Uterus (tissue), 4 donors: Measurements from ENCODE around the gene VAMP7. TPM values are rescaled to one million over a fixed set of nuclear protein-coding genes. Genes with fewer than 3 reads are reported as not detected.

Experiments
- DNase-seq, 2 donors: peaks; one replicate each; pipeline ENCODE4 v3.0.0-alpha.2; 2019 to 2020
- H3K27ac ChIP-seq, 2 donors: fragments of 200-600 bp; sonication (generic); 1 replicate in 1 of 2; 2 replicates in 1 of 2; pipeline ENCODE4 v1.5.1; 2016 to 2018
- H3K27me3 ChIP-seq, 2 donors: fragments of 200-600 bp; sonication (generic); one replicate each; pipeline ENCODE4 v1.5.1; 2018 to 2019; ENCODE audit warnings: control low read depth in 1 of 2
- H3K36me3 ChIP-seq, 2 donors: fragments of 200-600 bp; sonication (generic); one replicate each; pipeline ENCODE4 v1.5.1; 2019; ENCODE audit warnings: control low read depth in 1 of 2
- H3K4me1 ChIP-seq, 2 donors: fragments of 200-600 bp; sonication (generic); one replicate each; pipeline ENCODE4 v1.5.1; 2018 to 2019; ENCODE audit warnings: control low read depth in 1 of 2
- H3K4me3 ChIP-seq, 2 donors: fragments of 200-600 bp; sonication (generic); 1 replicate in 1 of 2; 2 replicates in 1 of 2; pipeline ENCODE4 v1.5.1; 2018 to 2019; ENCODE audit warnings: mild to moderate bottlenecking in 1 of 2
- H3K9me3 ChIP-seq, 2 donors: fragments of 200-600 bp; sonication (generic); one replicate each; pipeline ENCODE4 v1.5.1; 2019; ENCODE audit warnings: control low read depth in 1 of 2
- CTCF ChIP-seq, 4 experiments: fragments of 200-600 bp in 2 of 4; fragments of 450-650 bp in 2 of 4; sonication (generic) in 2 of 4; IDR thresholded peaks; one replicate each; pipeline ENCODE4 v1.5.1; 2016 to 2019; ENCODE audit warnings: antibody characterized with exemption in 4 of 4, mild to moderate bottlenecking in 2 of 4, moderate library complexity in 1 of 4
- POLR2A ChIP-seq, 2 donors: fragments of 450-650 bp; IDR thresholded peaks; one replicate each; pipeline ENCODE4 v1.6.1; 2016; ENCODE audit warnings: antibody characterized with exemption in 2 of 2, mild to moderate bottlenecking in 1 of 2, moderate library complexity in 1 of 2
- intact Hi-C: fragments of 100-400 bp; cut with DNase I; formaldehyde crosslinking; loops from one replicate; pipeline ENCODE4 v1.15.1; 2023; ENCODE audit warnings: low total_unique reads
- total RNA-seq, 4 donors: library from RNA; depleted of rRNA in 3 of 4; stranded (reverse); fragments of >200 nt in 3 of 4; gene quantifications; one replicate each; pipeline versions ENCODE4 v1.1.0 to v1.2.4, GENCODE V29; 2014 to 2023
- donor health status: DM: yes; HTN: yes; CAD: no.

VAMP7 gene
- total RNA-seq, 4 donors from 2014 or later = 23.2 to 38.9 (median 34.5) TPM

- no peak for DNase-seq
- H3K9me3 ChIP-seq = no peaks in the 10 kb centered on the region
- H3K4me1 ChIP-seq = no peaks in the 10 kb centered on the region
- TF ChIP-seq POLR2A (IDR thresholded peaks at IDR 0.05) (no peak), CTCF (IDR thresholded peaks at IDR 0.05) (no peak)
- H3K27ac ChIP-seq = no peak overlapping the region
- H3K4me3 ChIP-seq = no peak overlapping the region
- intact Hi-C loops = no loop called here
- no peaks in the 10 kb centered on the region for H3K27me3 ChIP-seq
- H3K36me3 ChIP-seq = no peaks in the 10 kb centered on the region
These were observed 68.0 kb downstream of the VAMP7 start for GRCh38 chrX:155949098-155949497.

- intact Hi-C loops = no loop called here
These were observed 70.2 kb downstream of the VAMP7 start for GRCh38 chrX:155951237-155951789.

GRCh38 chrX:155953055-155953454 lies 71.9 kb downstream of the VAMP7 start:
- H3K36me3 ChIP-seq = no peaks in the 10 kb centered on the region
- H3K9me3 ChIP-seq = no peaks in the 10 kb centered on the region
- H3K4me3 ChIP-seq = no peak overlapping the region
- TF ChIP-seq POLR2A (IDR thresholded peaks at IDR 0.05) (no peak), CTCF (IDR thresholded peaks at IDR 0.05) (no peak)
- intact Hi-C loops = no loop called here
- no peaks in the 10 kb centered on the region for H3K27me3 ChIP-seq
- H3K27ac ChIP-seq = no peak overlapping the region
- DNase-seq = no peak
- no peaks in the 10 kb centered on the region for H3K4me1 ChIP-seq

More at GRCh38 chrX:155951237-155951789, 70.2 kb downstream of the VAMP7 start:
- Histone ChIP-seq H3K27ac (no peak overlapping the region), H3K4me3 (no peak overlapping the region), H3K4me1 (no peaks in the 10 kb centered on the region), H3K36me3 (no peaks in the 10 kb centered on the region), H3K9me3 (no peaks in the 10 kb centered on the region), H3K27me3 (no peaks in the 10 kb centered on the region)
- TF ChIP-seq CTCF (IDR thresholded peaks at IDR 0.05) = no peak
- no peak for DNase-seq

GRCh38 chrX:155954793-155955192 lies 73.6 kb downstream of the VAMP7 start:
- H3K27me3 ChIP-seq = no peaks in the 10 kb centered on the region
- no peak for TF ChIP-seq CTCF (IDR thresholded peaks at IDR 0.05)
- TF ChIP-seq POLR2A (IDR thresholded peaks at IDR 0.05) = no peak
- H3K4me1 ChIP-seq = no peaks in the 10 kb centered on the region
- H3K36me3 ChIP-seq = no peaks in the 10 kb centered on the region
- H3K9me3 ChIP-seq = no peaks in the 10 kb centered on the region
- no peak overlapping the region for H3K27ac ChIP-seq
- H3K4me3 ChIP-seq = no peak overlapping the region
- no peak for DNase-seq
- intact Hi-C loops = no loop called here

GRCh38 chrX:155956099-155956498 lies 75.0 kb downstream of the VAMP7 start:
- TF ChIP-seq CTCF (IDR thresholded peaks at IDR 0.05) = no peak
- no peak for TF ChIP-seq POLR2A (IDR thresholded peaks at IDR 0.05)
- Histone ChIP-seq H3K27ac (no peak overlapping the region), H3K4me3 (no peak overlapping the region), H3K36me3 (no peaks in the 10 kb centered on the region), H3K4me1 (no peaks in the 10 kb centered on the region), H3K9me3 (no peaks in the 10 kb centered on the region), H3K27me3 (no peaks in the 10 kb centered on the region)
- intact Hi-C loops = no loop called here
- no peak for DNase-seq
